Hematopoietic multipotent progenitor cell treated with erythropoietin and hydrocortisone succinate and interleukin-3 and kit ligand, for 15 days (in vitro differentiated cells): ENCODE results near the gene ODAD3.
"Not testable (repeated sequence)": the region's sequence is repeated elsewhere in the genome, so short reads cannot be mapped to it uniquely, and the experiment has no call there.

ENCODE experiments used
- DNase-seq: peaks from one replicate; pipeline ENCODE4 v3.0.0-alpha.2; 2015; ENCODE audit warnings: low spot score

ODAD3 gene

GRCh38 chr19:11437955-11438354 is 3.0 kb upstream of the ODAD3 start:
- no peak for DNase-seq

GRCh38 chr19:11435833-11436313 is 952 bp upstream of the ODAD3 start:
- peak; percentile 16 for DNase-seq

GRCh38 chr19:11434703-11435056 is 241 bp downstream of the ODAD3 start:
- DNase-seq = no peak

GRCh38 chr19:11433526-11433925 is 1.4 kb downstream of the ODAD3 start:
- not testable (repeated sequence) for DNase-seq

- DNase-seq = no peak
These were observed 8.3 kb downstream of the ODAD3 start for GRCh38 chr19:11426656-11427055.

GRCh38 chr19:11425719-11426457 is 9.0 kb downstream of the ODAD3 start:
- no peak for DNase-seq

- DNase-seq = no peak
These were observed 11.1 kb downstream of the ODAD3 start for GRCh38 chr19:11423791-11424181.

GRCh38 chr19:11423164-11423790 is 11.6 kb downstream of the ODAD3 start:
- DNase-seq = no peak

- DNase-seq = peak; percentile 32
These were observed 12.5 kb downstream of the ODAD3 start for GRCh38 chr19:11422163-11423065.

GRCh38 chr19:11421371-11422098 is 13.4 kb downstream of the ODAD3 start:
- DNase-seq = peak; percentile 24

- no peak for DNase-seq
These were observed 14.2 kb downstream of the ODAD3 start for GRCh38 chr19:11420429-11421370.

GRCh38 chr19:11418549-11419506 is 16.1 kb downstream of the ODAD3 start, which contains the start of gene RGL3:
Gene RGL3, minus strand, starts transcription at chr19:11419314. Its CDS starts 36 bp downstream, at chr19:11419278.
- no peak for DNase-seq

GRCh38 chr19:11418094-11418548 is 16.8 kb downstream of the ODAD3 start:
- DNase-seq = no peak

- no peak for DNase-seq
These were observed 18.4 kb downstream of the ODAD3 start for GRCh38 chr19:11416346-11417052.

- no peak for DNase-seq
These were observed 20.4 kb downstream of the ODAD3 start for GRCh38 chr19:11414544-11414943.

GRCh38 chr19:11410682-11411081 is 24.2 kb downstream of the ODAD3 start:
- DNase-seq = no peak

GRCh38 chr19:11408591-11408990 is 26.3 kb downstream of the ODAD3 start:
- no peak for DNase-seq

- not testable (repeated sequence) for DNase-seq
These were observed 28.2 kb downstream of the ODAD3 start for GRCh38 chr19:11406703-11407236.
